Gastrocnemius medialis (tissue), 4 donors: Measurements from ENCODE around the gene VAMP5. TPM values are rescaled to one million over a fixed set of nuclear protein-coding genes. Genes with fewer than 3 reads are reported as not detected.

Experiments used
- ATAC-seq, 2 donors: fragments of 150-250 bp; one replicate each; pipeline ENCODE4 v1.9.1; 2016
- DNase-seq, 2 donors: peaks; one replicate each; pipeline ENCODE4 v3.0.0-alpha.2; 2019
- H3K27ac ChIP-seq, 4 donors: fragments of 200-600 bp; sonication (generic); 1 replicate in 1 of 4; 2 replicates in 3 of 4; pipeline ENCODE4 v1.5.1; 2016 to 2018; ENCODE audit warnings: mild to moderate bottlenecking in 2 of 4, moderate library complexity in 1 of 4
- H3K27me3 ChIP-seq, 3 donors: fragments of 200-600 bp; sonication (generic) in 2 of 3; 1 replicate in 1 of 3; 2 replicates in 2 of 3; pipeline versions ENCODE4 v1.5.1 to v1.6.0; 2016 to 2019; ENCODE audit warnings: mild to moderate bottlenecking in 1 of 3, moderate library complexity in 1 of 3
- H3K36me3 ChIP-seq, 2 donors: fragments of 200-600 bp; sonication (generic) in 1 of 2; one replicate each; pipeline ENCODE4 v1.5.1; 2017 to 2018
- H3K4me1 ChIP-seq, 2 donors: fragments of 200-600 bp; sonication (generic) in 1 of 2; one replicate each; pipeline ENCODE4 v1.5.1; 2016 to 2017; ENCODE audit warnings: mild to moderate bottlenecking in 2 of 2
- H3K4me3 ChIP-seq, 4 donors: fragments of 200-600 bp; sonication (generic) in 3 of 4; 1 replicate in 1 of 4; 2 replicates in 3 of 4; pipeline ENCODE4 v1.5.1; 2016 to 2019; ENCODE audit warnings: mild to moderate bottlenecking in 2 of 4
- H3K9me3 ChIP-seq, 3 donors: fragments of 200-600 bp; sonication (generic) in 2 of 3; 1 replicate in 1 of 3; 2 replicates in 2 of 3; pipeline ENCODE4 v1.5.1; 2016 to 2019
- POLR2A ChIP-seq, 2 donors: fragments of 450-650 bp; IDR thresholded peaks; one replicate each; pipeline ENCODE4 v1.6.1; 2017; ENCODE audit warnings: antibody characterized with exemption in 2 of 2, mild to moderate bottlenecking in 2 of 2, moderate library complexity in 2 of 2
- in situ Hi-C, 4 donors: fragments of 200-750 bp; cut with MboI; loops; one replicate each; pipeline versions ENCODE4 v1.15.0 to v1.8.0; 2017; ENCODE audit warnings: low sequenced_read_pairs in 4 of 4
- intact Hi-C: fragments of 100-400 bp; cut with DNase I; formaldehyde crosslinking; loops from one replicate; pipeline ENCODE4 v1.15.1; 2023; ENCODE audit warnings: low total_unique reads
- total RNA-seq, 4 donors: library from RNA; depleted of rRNA; stranded (reverse); fragments of >200 nt; gene quantifications; one replicate each; pipeline versions ENCODE4 v1.1.0 to v1.2.3, GENCODE V29; 2016
- TF ChIP-seq, protein P1 (sequence below), 5 experiments: fragments of 450-650 bp in 3 of 5; fragments of 200-600 bp in 2 of 5; sonication (generic) in 2 of 5; IDR thresholded peaks in 4 of 5; conservative IDR thresholded peaks in 1 of 5; 1 replicate in 4 of 5; 2 replicates in 1 of 5; pipeline ENCODE4 v1.5.1; 2016 to 2019; ENCODE audit warnings: antibody characterized with exemption in 5 of 5, mild to moderate bottlenecking in 3 of 5, moderate library complexity in 3 of 5

The VAMP5 gene
- total RNA-seq, 4 donors from 2014 or later, result 19.9 to 47.0 (median 36.9) TPM

DNA sequence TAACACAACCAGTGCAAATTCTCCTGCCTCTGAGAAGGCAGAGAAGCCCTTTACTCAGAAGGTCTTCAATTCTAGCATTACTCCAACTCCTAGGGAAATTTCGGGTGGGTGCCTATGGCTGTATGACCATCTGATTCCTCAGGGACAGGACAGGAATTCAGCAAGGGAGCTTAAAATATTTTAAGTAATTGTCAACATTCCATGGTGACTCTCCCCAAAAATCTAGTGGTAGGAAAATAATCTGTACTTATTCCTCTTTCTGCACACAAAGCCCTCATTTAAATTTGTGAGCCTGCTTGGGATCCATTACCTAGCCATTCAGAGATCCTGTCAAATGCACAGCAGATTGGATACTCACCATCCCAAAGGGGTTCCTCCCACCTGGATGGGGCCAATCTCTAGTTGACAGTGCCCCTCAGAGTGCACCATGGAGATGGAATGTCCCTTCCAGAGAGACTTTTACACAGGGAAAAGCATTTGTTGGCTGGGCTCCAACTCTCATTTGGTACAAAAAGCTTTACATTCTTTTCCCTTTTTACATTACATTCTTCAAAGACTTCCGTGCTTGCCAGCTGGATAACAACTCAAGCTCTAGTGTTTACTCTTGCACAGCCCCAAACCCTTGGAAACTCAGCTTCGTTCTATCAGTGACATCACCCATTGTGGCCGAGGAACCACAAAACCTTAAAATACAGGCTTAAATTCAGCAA lies 21.3 kb downstream of the VAMP5 start:
- in situ Hi-C loops (no loop called here), intact Hi-C loops (no loop called here)
- H3K9me3 ChIP-seq, result no peaks in the 10 kb centered on the region
- DNase-seq, result no peak
- H3K4me1 ChIP-seq, result peaks cover 80 to 81% of the 10 kb centered on the region in 2 donors
- no peak for ATAC-seq
- no peak for TF ChIP-seq POLR2A (IDR thresholded peaks at IDR 0.05)
- TF ChIP-seq, protein P1, sequence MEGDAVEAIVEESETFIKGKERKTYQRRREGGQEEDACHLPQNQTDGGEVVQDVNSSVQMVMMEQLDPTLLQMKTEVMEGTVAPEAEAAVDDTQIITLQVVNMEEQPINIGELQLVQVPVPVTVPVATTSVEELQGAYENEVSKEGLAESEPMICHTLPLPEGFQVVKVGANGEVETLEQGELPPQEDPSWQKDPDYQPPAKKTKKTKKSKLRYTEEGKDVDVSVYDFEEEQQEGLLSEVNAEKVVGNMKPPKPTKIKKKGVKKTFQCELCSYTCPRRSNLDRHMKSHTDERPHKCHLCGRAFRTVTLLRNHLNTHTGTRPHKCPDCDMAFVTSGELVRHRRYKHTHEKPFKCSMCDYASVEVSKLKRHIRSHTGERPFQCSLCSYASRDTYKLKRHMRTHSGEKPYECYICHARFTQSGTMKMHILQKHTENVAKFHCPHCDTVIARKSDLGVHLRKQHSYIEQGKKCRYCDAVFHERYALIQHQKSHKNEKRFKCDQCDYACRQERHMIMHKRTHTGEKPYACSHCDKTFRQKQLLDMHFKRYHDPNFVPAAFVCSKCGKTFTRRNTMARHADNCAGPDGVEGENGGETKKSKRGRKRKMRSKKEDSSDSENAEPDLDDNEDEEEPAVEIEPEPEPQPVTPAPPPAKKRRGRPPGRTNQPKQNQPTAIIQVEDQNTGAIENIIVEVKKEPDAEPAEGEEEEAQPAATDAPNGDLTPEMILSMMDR (IDR thresholded peaks at IDR 0.05 in 4 of 5, conservative IDR thresholded peaks at IDR 0.05 in 1 of 5), result no peak
- H3K27ac ChIP-seq, result peak overlapping the region; percentile 93 to 99 (median 94)
- peak overlapping the region; percentile 11 to 84 (median 50) for H3K4me3 ChIP-seq
- H3K36me3 ChIP-seq, result peaks cover 0 to 12% of the 10 kb centered on the region in 2 donors
- H3K27me3 ChIP-seq, result no peaks in the 10 kb centered on the region

DNA sequence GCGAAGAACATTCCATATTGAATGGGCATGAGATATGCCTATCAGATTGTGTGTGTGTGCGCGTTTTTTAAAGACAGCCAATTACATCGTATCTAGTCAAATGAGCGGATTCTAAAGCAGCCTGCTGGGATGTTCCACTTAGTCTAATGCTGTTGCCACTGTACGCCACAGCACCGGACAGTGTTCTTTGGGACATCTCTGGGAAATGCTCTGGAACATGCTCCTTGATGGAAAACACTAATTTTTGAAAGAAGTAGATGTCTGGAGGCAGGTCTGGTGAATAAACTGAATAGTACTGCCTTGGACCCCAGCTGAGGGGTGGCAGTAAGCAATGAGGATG lies 21.9 kb downstream of the VAMP5 start:
- Histone ChIP-seq H3K27ac (peak overlapping the region; percentile 93 to 99 (median 94)), H3K4me1 (peaks cover 76 to 79% of the 10 kb centered on the region in 2 donors), H3K27me3 (no peaks in the 10 kb centered on the region), H3K4me3 (peak overlapping the region in 1 of 4 donors; percentile 84), H3K9me3 (no peaks in the 10 kb centered on the region), H3K36me3 (peaks cover 0 to 6% of the 10 kb centered on the region in 2 donors)
- intact Hi-C loops (no loop called here), in situ Hi-C loops (no loop called here)
- no peak for TF ChIP-seq POLR2A (IDR thresholded peaks at IDR 0.05)
- TF ChIP-seq, protein P1 (IDR thresholded peaks at IDR 0.05 in 4 of 5, conservative IDR thresholded peaks at IDR 0.05 in 1 of 5), result no peak
- no peak for ATAC-seq
- DNase-seq, result no peak

DNA sequence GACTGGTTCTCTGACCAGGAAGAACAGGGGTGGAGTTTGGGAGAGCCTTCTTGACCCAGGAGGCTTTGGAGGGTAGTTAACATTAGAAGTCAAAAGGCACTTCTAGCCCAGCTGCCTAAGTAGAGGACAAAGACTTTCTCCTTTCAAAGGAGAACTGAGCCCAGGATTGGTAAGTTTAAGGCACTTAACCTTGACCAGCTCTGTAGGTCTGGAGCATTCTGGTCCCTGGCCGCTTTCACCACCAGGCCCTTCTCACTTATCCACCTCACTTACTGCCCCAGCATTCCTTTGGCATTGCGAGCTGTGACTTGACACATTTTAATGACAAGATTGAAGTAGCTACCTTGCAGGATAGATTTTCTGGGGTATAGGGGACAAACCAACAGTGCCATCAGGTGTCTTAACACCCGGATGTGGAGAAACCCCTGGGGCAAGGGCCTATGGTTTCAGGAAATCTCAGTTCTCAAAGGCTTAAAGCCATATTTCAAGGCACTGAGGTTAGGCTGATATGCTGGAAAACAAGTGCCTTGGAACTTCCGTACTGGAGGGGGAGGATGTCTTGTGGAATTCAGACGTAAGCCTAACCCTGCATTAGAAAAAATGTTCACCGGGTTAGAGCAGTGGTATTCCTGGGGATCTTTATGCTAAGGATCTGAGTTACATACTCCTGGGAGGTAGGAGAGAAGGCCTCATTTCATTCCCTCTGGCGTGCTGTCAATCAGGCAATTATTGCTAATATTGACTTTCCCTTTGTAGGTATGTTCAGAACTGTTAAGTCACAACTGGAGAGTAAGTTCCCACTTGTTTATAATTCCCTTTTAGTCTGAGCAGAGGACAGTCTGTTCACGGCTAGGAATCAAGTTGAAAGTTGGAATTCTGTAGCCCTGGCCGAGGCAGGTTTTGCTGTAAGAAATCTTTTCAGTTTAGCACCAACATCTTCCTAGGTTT lies 23.3 kb downstream of the VAMP5 start:
- Histone ChIP-seq H3K4me1 (peaks cover 72 to 78% of the 10 kb centered on the region in 2 donors), H3K4me3 (no peak overlapping the region), H3K36me3 (peaks cover 0 to 6% of the 10 kb centered on the region in 2 donors), H3K9me3 (no peaks in the 10 kb centered on the region), H3K27me3 (no peaks in the 10 kb centered on the region), H3K27ac (peak overlapping the region; percentile 93 to 99 (median 94))
- in situ Hi-C loops (no loop called here), intact Hi-C loops (no loop called here)
- ATAC-seq (peak in 1 of 2 donors; percentile 6), DNase-seq (peak in 1 of 2 donors; percentile 70)
- TF ChIP-seq, protein P1 (IDR thresholded peaks at IDR 0.05 in 4 of 5, conservative IDR thresholded peaks at IDR 0.05 in 1 of 5), result no peak
- no peak for TF ChIP-seq POLR2A (IDR thresholded peaks at IDR 0.05)

DNA sequence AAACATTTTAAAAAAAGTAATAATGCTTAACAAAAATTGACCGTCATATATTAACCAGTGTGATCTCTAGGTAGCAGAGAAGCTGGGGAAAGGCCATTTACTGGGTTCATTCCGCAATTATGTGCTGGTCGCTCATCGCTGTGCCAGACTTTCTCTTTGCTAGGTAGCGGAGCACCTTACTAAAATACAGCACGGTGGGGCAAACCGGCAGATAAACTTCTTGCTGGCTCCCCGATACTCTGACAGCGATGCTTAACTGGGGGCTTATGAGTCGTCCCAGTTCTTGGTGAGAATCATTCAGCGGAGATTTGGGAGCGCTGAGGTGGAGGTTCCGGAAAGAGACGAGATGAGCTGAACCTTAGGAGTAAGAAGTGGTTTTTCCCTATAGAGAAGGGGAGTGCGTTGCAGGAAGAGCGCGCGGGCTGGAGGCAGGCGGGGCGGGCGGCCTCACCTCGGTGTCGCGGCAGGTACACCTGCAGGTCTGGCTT lies 27.0 kb downstream of the VAMP5 start:
- DNase-seq (no peak), ATAC-seq (no peak)
- Histone ChIP-seq H3K4me3 (peak overlapping the region; percentile 65 to 89 (median 79)), H3K36me3 (peaks cover 0 to 6% of the 10 kb centered on the region in 2 donors), H3K9me3 (no peaks in the 10 kb centered on the region), H3K27me3 (no peaks in the 10 kb centered on the region), H3K27ac (peak overlapping the region; percentile 95 to 99 (median 99)), H3K4me1 (peaks cover 57 to 60% of the 10 kb centered on the region in 2 donors)
- no peak for TF ChIP-seq POLR2A (IDR thresholded peaks at IDR 0.05)
- TF ChIP-seq, protein P1 (IDR thresholded peaks at IDR 0.05 in 4 of 5, conservative IDR thresholded peaks at IDR 0.05 in 1 of 5), result no peak
- in situ Hi-C loops (no loop called here), intact Hi-C loops (no loop called here)
